ENCODE measurements around the gene UBA6.
"Not testable (repeated sequence)": the region's sequence is repeated elsewhere in the genome, so short reads cannot be mapped to it uniquely, and the experiment has no call there.

UBA6 gene

DNA sequence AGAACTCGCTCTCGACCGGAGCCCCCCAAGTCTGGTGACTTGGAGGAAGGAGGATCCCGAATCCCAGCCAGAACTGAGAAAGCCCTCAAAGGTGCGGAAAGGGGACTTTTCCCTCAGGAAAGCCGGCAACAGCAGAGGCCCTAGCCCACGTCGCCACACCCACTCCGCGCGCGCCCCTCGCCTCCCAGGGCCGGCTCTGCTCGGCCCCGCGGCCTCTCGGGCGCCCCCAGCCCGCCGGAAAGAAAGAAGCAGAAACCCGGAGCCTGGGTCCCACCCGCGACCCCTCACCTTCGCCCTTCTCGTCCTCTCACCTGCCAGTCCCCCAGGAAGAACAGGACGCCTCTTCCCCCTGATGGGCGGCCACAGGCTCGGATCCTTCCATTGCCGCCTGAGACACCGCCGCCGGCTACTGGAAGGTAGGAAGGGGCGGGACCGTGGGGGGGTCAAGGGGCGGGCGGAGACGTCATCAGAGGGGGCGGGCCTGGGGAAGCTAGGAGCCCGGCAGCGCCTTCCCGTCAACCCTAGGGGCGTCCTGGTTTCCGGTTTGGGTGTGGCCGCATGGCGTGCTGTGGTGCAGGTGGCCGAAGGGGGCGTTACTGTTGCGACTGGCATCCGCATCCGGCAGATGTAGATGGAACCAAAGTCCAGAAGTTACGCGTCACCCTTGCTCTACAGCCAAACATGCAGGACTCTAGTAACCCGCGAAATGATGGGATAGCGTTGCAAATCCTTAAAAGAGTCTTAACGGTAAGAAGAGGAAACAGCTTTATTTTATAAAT, at the start of gene UBA6:
Gene UBA6 (minus strand): TSS at position 418 of the 779 bp plus-strand sequence. CDS start 36 bp downstream, at position 382.
- DNase-seq (ENCODE audit: low spot score): peak; percentile 96

DNA sequence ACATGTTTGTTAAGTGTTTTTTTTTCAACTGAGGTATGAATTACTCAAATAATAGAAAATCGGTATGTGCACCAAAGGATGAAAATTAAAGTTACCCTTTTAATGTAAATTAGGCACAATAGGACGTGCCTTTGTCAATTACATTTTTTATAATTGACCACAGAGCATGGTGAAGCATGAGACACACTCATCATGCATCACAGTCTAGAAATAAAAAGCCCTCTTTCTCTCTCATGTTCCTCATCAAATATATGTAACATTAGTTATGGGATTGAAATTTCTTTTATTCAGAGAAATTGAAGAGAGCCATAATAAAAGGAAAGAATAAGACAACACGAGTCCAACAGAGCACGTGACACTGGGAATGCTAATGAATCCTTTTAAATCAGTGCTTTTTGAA, 49.7 kb upstream of the UBA6 start:
- no peak for DNase-seq (ENCODE audit: low spot score)

DNA sequence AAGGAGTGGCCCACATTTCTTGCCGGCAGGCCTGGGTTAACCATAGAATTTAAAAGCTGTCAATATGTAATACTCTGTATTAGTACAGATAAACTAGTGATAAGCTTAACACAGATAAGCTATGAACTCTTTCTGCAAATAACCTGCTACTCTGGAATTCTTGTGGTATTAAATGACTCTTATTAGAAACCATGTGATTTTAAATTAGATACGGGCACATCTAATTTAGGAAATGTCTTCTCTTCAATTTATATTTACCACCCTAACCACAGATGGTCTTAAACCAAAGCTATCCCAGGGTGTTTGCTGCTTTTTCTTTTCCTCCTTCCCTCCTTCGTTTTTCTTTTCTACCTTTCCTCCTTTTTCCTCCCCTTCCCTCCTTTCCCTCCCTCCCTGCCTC, 48.3 kb upstream of the UBA6 start:
- no peak for DNase-seq (ENCODE audit: low spot score)

GRCh38 chr4:67746797-67747495, 46.0 kb upstream of the UBA6 start:
- DNase-seq (ENCODE audit: low spot score): no peak

DNA sequence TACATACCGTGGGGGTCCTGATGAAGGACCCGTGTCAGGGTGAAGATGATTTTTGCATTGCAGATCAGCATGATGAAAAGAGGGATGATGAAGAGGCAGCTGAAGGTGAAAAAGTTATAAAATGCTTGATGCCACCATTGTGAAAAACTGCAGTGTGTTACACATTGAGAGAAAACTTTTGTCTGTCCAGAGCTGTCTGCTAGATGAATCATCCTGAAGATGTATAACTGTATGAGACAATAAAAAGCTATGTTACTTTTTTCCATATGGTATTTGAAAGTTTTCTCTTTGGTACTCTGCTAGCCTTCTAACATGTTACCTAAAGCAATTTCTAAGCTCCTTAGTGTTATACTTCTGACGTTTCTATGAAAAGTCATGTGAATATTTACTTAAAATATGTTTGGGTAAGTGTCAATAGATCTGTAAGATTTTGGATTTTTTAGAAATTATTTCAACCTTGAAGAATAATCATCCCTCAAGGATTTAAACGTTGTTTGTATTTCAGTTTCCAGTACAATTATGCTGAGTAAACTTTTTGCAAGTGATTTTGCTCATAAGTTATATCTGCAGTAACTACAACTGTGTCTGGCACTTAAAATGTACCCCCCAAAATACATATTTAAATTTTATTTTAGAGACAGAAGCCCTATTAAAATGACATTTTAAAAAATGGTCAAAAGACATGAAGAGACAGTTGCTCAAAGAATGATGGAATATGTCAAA, 43.8 kb upstream of the UBA6 start:
- no peak for DNase-seq (ENCODE audit: low spot score)

GRCh38 chr4:67743194-67743593, 42.2 kb upstream of the UBA6 start:
- DNase-seq (ENCODE audit: low spot score): no peak

- DNase-seq (ENCODE audit: low spot score): no peak
These were observed 35.3 kb upstream of the UBA6 start for GRCh38 chr4:67736262-67736661.

- DNase-seq (ENCODE audit: low spot score): no peak
These were observed 34.4 kb upstream of the UBA6 start for GRCh38 chr4:67735325-67735724.

DNA sequence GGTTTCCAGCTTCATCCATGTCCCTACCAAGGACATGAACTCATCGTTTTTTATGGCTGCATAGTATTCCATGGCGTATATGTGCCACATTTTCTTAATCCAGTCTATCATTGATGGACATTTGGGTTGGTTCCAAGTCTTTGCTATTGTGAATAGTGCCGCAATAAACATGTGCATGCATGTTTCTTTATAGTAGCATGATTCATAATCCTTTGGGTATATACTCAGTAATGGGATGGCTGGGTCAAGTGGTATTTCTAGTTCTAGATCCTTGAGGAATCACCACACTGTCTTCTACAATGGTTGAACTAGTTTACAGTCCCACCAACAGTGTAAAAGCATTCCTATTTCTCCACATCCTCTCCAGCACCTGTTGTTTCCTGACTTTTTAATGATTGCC, 29.6 kb upstream of the UBA6 start:
- not testable (repeated sequence) for DNase-seq (ENCODE audit: low spot score)

DNA sequence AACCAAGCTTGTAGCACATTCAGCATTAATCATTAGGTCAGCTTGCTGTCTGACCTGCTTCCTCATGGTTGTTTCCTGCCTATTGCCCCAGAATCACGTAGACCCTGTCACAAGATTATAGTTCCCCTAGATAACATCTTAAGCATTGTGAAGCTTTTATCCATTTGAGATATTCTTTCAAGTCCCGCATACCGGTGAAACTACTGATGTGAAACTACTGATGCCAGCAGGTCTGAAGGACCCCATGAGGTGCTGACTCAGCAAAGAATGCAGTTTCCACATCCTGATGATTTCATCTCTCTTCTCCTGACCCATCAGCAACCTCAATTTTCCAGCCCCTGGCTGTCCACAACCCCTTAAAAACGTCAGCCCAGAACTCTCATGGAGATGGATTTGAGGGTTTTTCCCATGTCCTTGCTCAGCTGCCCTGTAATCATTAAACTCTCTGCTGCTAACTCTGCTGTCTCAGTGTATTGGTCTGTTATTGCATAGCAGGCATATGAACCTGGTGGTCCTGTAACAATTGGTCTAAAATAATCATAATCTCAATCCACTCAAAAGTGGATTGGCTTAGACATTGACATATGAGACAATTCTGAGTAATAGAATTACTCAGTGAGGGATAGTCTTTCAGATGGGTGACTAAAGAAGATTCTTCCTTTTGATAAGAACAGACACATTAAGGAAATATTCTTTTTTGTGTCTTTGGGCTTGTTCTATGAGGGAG, 26.3 kb upstream of the UBA6 start:
- no peak for DNase-seq (ENCODE audit: low spot score)

DNA sequence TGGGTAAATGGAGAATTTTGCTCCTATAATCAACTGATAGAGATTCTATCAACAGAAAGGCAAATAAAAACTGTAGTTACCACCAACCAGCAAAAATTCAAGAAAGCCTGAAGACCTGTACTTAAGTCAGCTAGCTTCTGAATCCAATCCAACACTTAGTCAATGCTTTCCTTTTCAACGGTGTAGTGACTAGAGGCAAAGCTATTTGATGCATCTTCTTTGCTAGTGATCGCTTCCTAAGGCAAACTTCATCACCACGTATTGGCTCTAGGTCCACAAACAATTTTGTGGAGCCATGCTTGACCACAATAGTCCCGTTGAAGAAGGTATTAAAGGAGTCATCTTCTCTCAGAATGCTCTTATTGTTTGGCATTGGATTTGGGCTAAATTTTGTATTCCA, 25.0 kb upstream of the UBA6 start:
- no peak for DNase-seq (ENCODE audit: low spot score)

GRCh38 chr4:67725132-67725531, 24.2 kb upstream of the UBA6 start:
- no peak for DNase-seq (ENCODE audit: low spot score)

DNA sequence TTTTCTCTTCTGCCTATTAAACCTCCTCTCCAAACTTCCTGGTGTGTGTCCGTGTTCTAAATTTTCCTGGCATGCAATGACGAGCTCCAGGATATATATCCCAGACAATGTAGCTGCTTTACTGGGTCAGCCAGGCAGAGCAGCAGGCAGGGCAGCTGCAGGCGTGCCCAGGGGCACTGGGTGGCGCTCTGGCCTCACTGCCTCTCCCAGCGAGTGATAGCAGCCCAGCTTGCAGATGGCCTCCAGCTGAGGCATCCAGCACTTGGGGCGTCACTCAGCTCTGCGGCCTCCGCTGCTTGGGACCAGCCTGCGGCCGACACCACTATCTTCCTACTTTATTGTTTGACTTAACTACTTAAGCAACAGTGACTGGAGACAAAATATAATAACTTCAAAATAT, 23.0 kb upstream of the UBA6 start:
- no peak for DNase-seq (ENCODE audit: low spot score)

GRCh38 chr4:67723341-67723740, 22.4 kb upstream of the UBA6 start:
- DNase-seq (ENCODE audit: low spot score): no peak

- no peak for DNase-seq (ENCODE audit: low spot score)
These were observed 21.0 kb upstream of the UBA6 start for GRCh38 chr4:67721770-67722597.

DNA sequence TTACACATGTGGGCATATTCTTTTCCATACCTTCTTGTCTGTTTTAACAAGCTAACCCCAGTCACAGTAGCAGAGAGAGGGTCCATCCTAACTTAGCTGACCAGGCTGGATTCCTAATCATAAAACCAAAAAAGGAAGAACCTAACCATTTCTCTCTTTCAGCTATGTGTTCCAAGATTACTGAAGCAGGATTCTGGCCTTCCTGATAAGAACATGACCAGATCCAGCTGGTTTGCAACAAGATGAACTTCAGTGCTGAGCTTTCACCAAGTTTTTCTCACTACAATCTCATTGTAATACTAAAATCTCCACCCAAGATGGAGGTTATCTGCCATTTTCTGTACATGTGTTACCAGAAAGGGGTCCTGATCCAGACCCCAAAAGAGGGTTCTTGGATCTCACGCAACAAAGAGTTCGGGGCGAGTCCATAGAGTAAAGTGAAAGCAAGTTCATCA, 20.4 kb upstream of the UBA6 start:
- no peak for DNase-seq (ENCODE audit: low spot score)

- DNase-seq (ENCODE audit: low spot score): no peak
These were observed 19.1 kb upstream of the UBA6 start for GRCh38 chr4:67719953-67720617.

- no peak for DNase-seq (ENCODE audit: low spot score)
These were observed 17.9 kb upstream of the UBA6 start for GRCh38 chr4:67718848-67719247.

GRCh38 chr4:67717586-67717985, 16.6 kb upstream of the UBA6 start:
- no peak for DNase-seq (ENCODE audit: low spot score)

DNA sequence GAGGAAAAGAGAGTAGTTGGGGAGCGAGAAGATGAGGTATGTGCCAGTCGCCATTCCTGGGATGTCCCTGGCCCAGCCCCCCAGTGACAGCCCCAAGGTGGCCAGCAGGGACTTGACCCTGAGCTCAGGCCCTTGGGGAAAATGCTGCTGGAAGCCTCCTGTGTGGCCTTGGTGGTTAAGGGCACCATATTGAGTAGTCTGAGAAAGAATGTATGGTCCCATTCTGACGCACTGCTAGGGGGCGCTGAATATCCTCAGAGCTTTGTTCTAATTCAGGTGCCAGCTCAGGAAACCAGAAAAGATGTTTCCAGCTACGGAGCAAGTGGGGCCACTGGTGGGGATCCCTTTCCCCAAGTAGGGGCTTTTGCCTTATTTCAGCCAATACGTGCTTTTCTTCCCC, 14.0 kb upstream of the UBA6 start:
- no peak for DNase-seq (ENCODE audit: low spot score)

DNA sequence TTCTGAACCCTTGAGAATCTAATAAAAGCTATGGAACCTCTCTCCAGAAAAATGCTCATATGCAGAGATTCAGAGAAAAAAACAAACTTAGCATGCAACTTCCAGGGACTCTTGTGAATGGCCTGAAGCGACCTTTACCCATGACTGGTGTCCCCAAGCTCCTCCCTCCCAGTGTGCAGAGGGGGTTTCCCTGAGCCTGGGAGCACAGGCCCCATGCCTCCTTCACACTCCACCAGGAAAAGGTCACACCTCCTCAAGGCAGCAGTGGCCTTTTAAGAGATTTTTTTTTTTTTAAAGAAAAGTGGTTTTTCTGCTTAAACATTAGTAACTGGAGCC, 13.3 kb upstream of the UBA6 start:
- DNase-seq (ENCODE audit: low spot score): no peak
